Osteoblast (primary cell): ENCODE measurements around the gene KIF26B. TPM values are rescaled to one million over a fixed set of nuclear protein-coding genes. Genes with fewer than 3 reads are reported as not detected.

Experiments
- DNase-seq: peaks from one replicate; pipeline ENCODE4 v3.0.0; 2011; ENCODE audit warnings: low spot score, mixed read lengths; ENCODE audit not compliant: insufficient read length; ENCODE audit errors: missing footprints
- H2AFZ ChIP-seq: 2 replicates; pipeline ENCODE4 v1.6.0; 2011; ENCODE audit warnings: mild to moderate bottlenecking, low read length
- H3K27ac ChIP-seq: 2 replicates; pipeline ENCODE4 v1.5.1; 2011; ENCODE audit warnings: mild to moderate bottlenecking, low read depth, low read length, moderate library complexity
- H3K27me3 ChIP-seq: 2 replicates; pipeline ENCODE4 v1.6.0; 2012; ENCODE audit warnings: mild to moderate bottlenecking, control low read depth, inconsistent platforms, low read length, moderate library complexity; ENCODE audit not compliant: insufficient read depth
- H3K36me3 ChIP-seq: 2 replicates; pipeline ENCODE4 v1.5.1; 2011; ENCODE audit warnings: mild to moderate bottlenecking, low read length, control low read depth, moderate library complexity; ENCODE audit not compliant: insufficient read depth
- H3K4me1 ChIP-seq: 2 replicates; pipeline ENCODE4 v1.5.1; 2011; ENCODE audit warnings: mild to moderate bottlenecking, low read length, control low read depth, moderate library complexity; ENCODE audit not compliant: insufficient read depth
- H3K4me2 ChIP-seq: 2 replicates; pipeline ENCODE4 v1.6.0; 2011; ENCODE audit warnings: mild to moderate bottlenecking, low read length; ENCODE audit not compliant: insufficient read depth
- H3K4me3 ChIP-seq: fragments of 200-600 bp; sonication (generic); 3 replicates; pipeline ENCODE4 v1.5.1; 2012; ENCODE audit warnings: mild to moderate bottlenecking, low read length, inconsistent platforms; ENCODE audit not compliant: insufficient read depth
- H3K79me2 ChIP-seq: 2 replicates; pipeline ENCODE4 v1.6.0; 2012; ENCODE audit warnings: mild to moderate bottlenecking, low read length, control low read depth, inconsistent platforms; ENCODE audit not compliant: insufficient read depth
- H3K9me3 ChIP-seq: 2 replicates; pipeline ENCODE4 v1.5.1; 2011; ENCODE audit warnings: low read depth, low read length, control low read depth
- H4K20me1 ChIP-seq: 2 replicates; pipeline ENCODE4 v1.6.0; 2012; ENCODE audit warnings: mild to moderate bottlenecking, low read length, control low read depth; ENCODE audit not compliant: insufficient read depth
- total RNA-seq: library from RNA; depleted of rRNA; stranded (reverse); fragments of >200 nt; gene quantifications from 2 replicates; pipeline ENCODE4 v1.2.3, GENCODE V29; 2012
- TF ChIP-seq, protein P1 (sequence below): IDR thresholded peaks from 2 replicates; pipeline ENCODE4 v1.5.1; 2011; ENCODE audit warnings: mild to moderate bottlenecking, low read depth, low read length, moderate library complexity; ENCODE audit errors: extremely low read depth

Gene KIF26B
- total RNA-seq, 1 donor = 22.1 TPM

DNA sequence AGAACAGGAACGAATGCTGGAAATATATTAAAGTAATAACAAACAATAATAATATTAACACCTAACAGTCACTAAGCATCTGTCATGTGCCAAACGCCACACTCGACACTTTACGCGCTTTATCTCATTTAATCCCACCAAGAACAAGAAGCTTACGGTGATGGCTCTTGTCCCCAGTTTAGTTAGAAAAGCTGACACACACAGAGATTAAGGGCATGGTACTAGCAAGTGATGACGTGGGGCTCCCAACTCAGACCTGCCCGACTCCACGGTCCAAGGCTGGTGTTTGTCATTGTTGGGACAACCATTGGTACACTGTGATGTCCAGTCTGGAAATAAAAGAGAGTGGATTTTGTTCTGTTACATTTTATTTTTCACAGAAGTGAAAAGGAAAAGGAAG lies 41.1 kb upstream of the KIF26B start:
- H3K4me1 ChIP-seq = no peaks in the 10 kb centered on the region
- no peaks in the 10 kb centered on the region for H4K20me1 ChIP-seq
- H3K27me3 ChIP-seq = no peaks in the 10 kb centered on the region
- H3K27ac ChIP-seq = no peak overlapping the region
- no peak overlapping the region for H2AFZ ChIP-seq
- H3K4me3 ChIP-seq = no peak overlapping the region
- no peaks in the 10 kb centered on the region for H3K36me3 ChIP-seq
- TF ChIP-seq, protein P1, sequence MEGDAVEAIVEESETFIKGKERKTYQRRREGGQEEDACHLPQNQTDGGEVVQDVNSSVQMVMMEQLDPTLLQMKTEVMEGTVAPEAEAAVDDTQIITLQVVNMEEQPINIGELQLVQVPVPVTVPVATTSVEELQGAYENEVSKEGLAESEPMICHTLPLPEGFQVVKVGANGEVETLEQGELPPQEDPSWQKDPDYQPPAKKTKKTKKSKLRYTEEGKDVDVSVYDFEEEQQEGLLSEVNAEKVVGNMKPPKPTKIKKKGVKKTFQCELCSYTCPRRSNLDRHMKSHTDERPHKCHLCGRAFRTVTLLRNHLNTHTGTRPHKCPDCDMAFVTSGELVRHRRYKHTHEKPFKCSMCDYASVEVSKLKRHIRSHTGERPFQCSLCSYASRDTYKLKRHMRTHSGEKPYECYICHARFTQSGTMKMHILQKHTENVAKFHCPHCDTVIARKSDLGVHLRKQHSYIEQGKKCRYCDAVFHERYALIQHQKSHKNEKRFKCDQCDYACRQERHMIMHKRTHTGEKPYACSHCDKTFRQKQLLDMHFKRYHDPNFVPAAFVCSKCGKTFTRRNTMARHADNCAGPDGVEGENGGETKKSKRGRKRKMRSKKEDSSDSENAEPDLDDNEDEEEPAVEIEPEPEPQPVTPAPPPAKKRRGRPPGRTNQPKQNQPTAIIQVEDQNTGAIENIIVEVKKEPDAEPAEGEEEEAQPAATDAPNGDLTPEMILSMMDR = no peak
- no peaks in the 10 kb centered on the region for H3K79me2 ChIP-seq
- no peak overlapping the region for H3K4me2 ChIP-seq
- DNase-seq = no peak
- H3K9me3 ChIP-seq = no peaks in the 10 kb centered on the region

GRCh38 chr1:245116131-245116530 lies 38.7 kb upstream of the KIF26B start:
- Histone ChIP-seq H3K27me3 (no peaks in the 10 kb centered on the region), H2AFZ (no peak overlapping the region), H4K20me1 (no peaks in the 10 kb centered on the region), H3K9me3 (no peaks in the 10 kb centered on the region), H3K79me2 (no peaks in the 10 kb centered on the region), H3K4me3 (no peak overlapping the region), H3K36me3 (no peaks in the 10 kb centered on the region), H3K4me1 (no peaks in the 10 kb centered on the region), H3K27ac (no peak overlapping the region), H3K4me2 (no peak overlapping the region)
- DNase-seq = no peak
- TF ChIP-seq, protein P1 = no peak

- Histone ChIP-seq H3K4me3 (no peak overlapping the region), H3K27me3 (no peaks in the 10 kb centered on the region), H2AFZ (no peak overlapping the region), H3K79me2 (no peaks in the 10 kb centered on the region), H3K36me3 (no peaks in the 10 kb centered on the region), H3K27ac (no peak overlapping the region), H3K4me2 (no peak overlapping the region), H3K9me3 (no peaks in the 10 kb centered on the region), H4K20me1 (no peaks in the 10 kb centered on the region), H3K4me1 (no peaks in the 10 kb centered on the region)
- no peak for DNase-seq
- TF ChIP-seq, protein P1 = no peak
Observed at GRCh38 chr1:245116751-245117150, 38.0 kb upstream of the KIF26B start.

GRCh38 chr1:245118066-245118465 lies 36.7 kb upstream of the KIF26B start:
- no peaks in the 10 kb centered on the region for H3K9me3 ChIP-seq
- no peak overlapping the region for H3K4me3 ChIP-seq

More at GRCh38 chr1:245118066-245118465, 36.7 kb upstream of the KIF26B start:
- H3K27ac ChIP-seq = no peak overlapping the region
- no peak overlapping the region for H3K4me2 ChIP-seq
- no peak overlapping the region for H2AFZ ChIP-seq
- TF ChIP-seq, protein P1 = no peak
- H3K36me3 ChIP-seq = no peaks in the 10 kb centered on the region
- DNase-seq = no peak
- no peaks in the 10 kb centered on the region for H4K20me1 ChIP-seq
- H3K79me2 ChIP-seq = no peaks in the 10 kb centered on the region
- H3K4me1 ChIP-seq = no peaks in the 10 kb centered on the region
- no peaks in the 10 kb centered on the region for H3K27me3 ChIP-seq
